ENCODE results near the gene CCT5. TPM values are rescaled to one million over a fixed set of nuclear protein-coding genes. Genes with fewer than 3 reads are reported as not detected.
"Not testable (repeated sequence)": the region's sequence is repeated elsewhere in the genome, so short reads cannot be mapped to it uniquely, and the experiment has no call there.

Gene CCT5
- polyA plus RNA-seq, 1 experiment: 374 TPM

- DNase-seq (ENCODE audit: low read depth): no peak
- ChIA-PET CTCF (interaction anchor here (0.7 to 1.9 kb wide), 4 partner anchors 10 to 1032 kb away, joined by 3 to 7 read pairs (median 3); no protein-coding TSS in a partner anchor), POLR2A (no interaction called here)
- no peaks in the 10 kb centered on the region for H3K27me3 ChIP-seq (ENCODE audit: control insufficient read depth, insufficient read depth, low read length)
- H3K4me3 ChIP-seq (ENCODE audit: low read depth, low read length): no peak overlapping the region
- no peaks in the 10 kb centered on the region for H3K36me3 ChIP-seq (ENCODE audit: control insufficient read depth, insufficient read depth, low read length)
- no peak for TF ChIP-seq CTCF (IDR thresholded peaks at IDR 0.05; ENCODE audit: insufficient read depth, low read depth, low read length)
Measured at GRCh38 chr5:10243660-10244240, 6.3 kb upstream of the CCT5 start.

GRCh38 chr5:10244342-10244944 lies 5.6 kb upstream of the CCT5 start:
- no peaks in the 10 kb centered on the region for H3K27me3 ChIP-seq (ENCODE audit: control insufficient read depth, insufficient read depth, low read length)
- no peaks in the 10 kb centered on the region for H3K36me3 ChIP-seq (ENCODE audit: control insufficient read depth, insufficient read depth, low read length)
- no peak for TF ChIP-seq CTCF (IDR thresholded peaks at IDR 0.05; ENCODE audit: insufficient read depth, low read depth, low read length)
- no peak for DNase-seq (ENCODE audit: low read depth)
- POLR2A ChIA-PET: no interaction called here
- no peak overlapping the region for H3K4me3 ChIP-seq (ENCODE audit: low read depth, low read length)
- CTCF ChIA-PET: interaction anchor here (1.5 to 1.9 kb wide), 2 partner anchors 10 to 19 kb away, joined by 3 to 7 read pairs; no protein-coding TSS in a partner anchor

GRCh38 chr5:10246761-10247160 lies 3.3 kb upstream of the CCT5 start:
- ChIA-PET POLR2A (no interaction called here), CTCF (interaction anchor here (1.0 kb wide), 1 partner anchor 13 kb away, joined by 4 read pairs; no protein-coding TSS in a partner anchor)
- DNase-seq (ENCODE audit: low read depth): no peak
- H3K4me3 ChIP-seq (ENCODE audit: low read depth, low read length): no peak overlapping the region
- no peaks in the 10 kb centered on the region for H3K36me3 ChIP-seq (ENCODE audit: control insufficient read depth, insufficient read depth, low read length)
- no peaks in the 10 kb centered on the region for H3K27me3 ChIP-seq (ENCODE audit: control insufficient read depth, insufficient read depth, low read length)
- no peak for TF ChIP-seq CTCF (IDR thresholded peaks at IDR 0.05; ENCODE audit: insufficient read depth, low read depth, low read length)

GRCh38 chr5:10247217-10247616 lies 2.9 kb upstream of the CCT5 start:
- H3K27me3 ChIP-seq (ENCODE audit: control insufficient read depth, insufficient read depth, low read length); H3K36me3 ChIP-seq (ENCODE audit: control insufficient read depth, insufficient read depth, low read length); H3K4me3 ChIP-seq (ENCODE audit: low read depth, low read length); DNase-seq (ENCODE audit: low read depth); POLR2A ChIA-PET: not testable (repeated sequence)
- CTCF ChIA-PET: interaction anchor here (1.0 kb wide), 1 partner anchor 14 kb away, joined by 4 read pairs; no protein-coding TSS in a partner anchor

GRCh38 chr5:10248378-10249260 lies 1.5 kb upstream of the CCT5 start:
- ChIA-PET CTCF (no interaction called here), POLR2A (interaction anchor here (1.0 kb wide), 1 partner anchor 49 kb away, joined by 3 read pairs; no protein-coding TSS in a partner anchor)
- DNase-seq (ENCODE audit: low read depth): no peak
- no peaks in the 10 kb centered on the region for H3K27me3 ChIP-seq (ENCODE audit: control insufficient read depth, insufficient read depth, low read length)
- H3K36me3 ChIP-seq (ENCODE audit: control insufficient read depth, insufficient read depth, low read length): no peaks in the 10 kb centered on the region
- no peak for TF ChIP-seq CTCF (IDR thresholded peaks at IDR 0.05; ENCODE audit: insufficient read depth, low read depth, low read length)
- H3K4me3 ChIP-seq (ENCODE audit: low read depth, low read length): peak overlapping the region; percentile 80
